GM21717 (cell line): ENCODE measurements around the gene RAB3C.
"Not testable (repeated sequence)": the region's sequence is repeated elsewhere in the genome, so short reads cannot be mapped to it uniquely, and the experiment has no call there.

Experiments used
- ATAC-seq: cut with Tn5 transposase; IDR thresholded peaks from one replicate; pipeline ENCODE4 v1.9.1; 2021; ENCODE audit warnings: mild to moderate bottlenecking, moderate library complexity; ENCODE audit not compliant: unreplicated experiment

Gene RAB3C

GRCh38 chr5:58600613-58601012 lies 17.7 kb downstream of the RAB3C start:
- not testable (repeated sequence) for ATAC-seq

- ATAC-seq = not testable (repeated sequence)
Measured at GRCh38 chr5:58602889-58603288, 20.0 kb downstream of the RAB3C start.

- no peak for ATAC-seq
Measured at GRCh38 chr5:58606064-58606463, 23.2 kb downstream of the RAB3C start.

GRCh38 chr5:58615972-58616371 lies 33.1 kb downstream of the RAB3C start:
- no peak for ATAC-seq

- ATAC-seq = no peak
Measured at GRCh38 chr5:58617241-58617640, 34.4 kb downstream of the RAB3C start.

- ATAC-seq = no peak
Measured at GRCh38 chr5:58620336-58620735, 37.5 kb downstream of the RAB3C start.

- ATAC-seq = no peak
Measured at GRCh38 chr5:58622936-58623871, 40.3 kb downstream of the RAB3C start.

- no peak for ATAC-seq
Measured at GRCh38 chr5:58628626-58629025, 45.8 kb downstream of the RAB3C start.

GRCh38 chr5:58629271-58630159 lies 46.6 kb downstream of the RAB3C start:
- ATAC-seq = no peak

GRCh38 chr5:58631895-58632294 lies 49.0 kb downstream of the RAB3C start:
- ATAC-seq = no peak

- ATAC-seq = no peak
Measured at GRCh38 chr5:58635416-58635815, 52.5 kb downstream of the RAB3C start.

GRCh38 chr5:58640011-58640410 lies 57.1 kb downstream of the RAB3C start:
- ATAC-seq = no peak

- no peak for ATAC-seq
Measured at GRCh38 chr5:58641533-58641932, 58.7 kb downstream of the RAB3C start.

- ATAC-seq = no peak
Measured at GRCh38 chr5:58648846-58649245, 66.0 kb downstream of the RAB3C start.

GRCh38 chr5:58649716-58650115 lies 66.8 kb downstream of the RAB3C start:
- ATAC-seq = no peak

- ATAC-seq = no peak
Measured at GRCh38 chr5:58653521-58653920, 70.6 kb downstream of the RAB3C start.

- ATAC-seq = no peak
Measured at GRCh38 chr5:58666141-58666540, 83.3 kb downstream of the RAB3C start.

GRCh38 chr5:58666598-58667581 lies 84.0 kb downstream of the RAB3C start:
- ATAC-seq = no peak

- no peak for ATAC-seq
Measured at GRCh38 chr5:58670582-58670981, 87.7 kb downstream of the RAB3C start.

GRCh38 chr5:58671155-58671554 lies 88.3 kb downstream of the RAB3C start:
- ATAC-seq = no peak
